Adrenal gland (tissue), 12 donors: ENCODE measurements around the gene FAM78A. TPM values are rescaled to one million over a fixed set of nuclear protein-coding genes. Genes with fewer than 3 reads are reported as not detected.

ENCODE experiments used
- DNase-seq, 7 donors: peaks; one replicate each; pipeline ENCODE4 v3.0.0-alpha.2; 2019 to 2020
- H3K27ac ChIP-seq, 5 donors: fragments of 200-600 bp; sonication (generic) in 4 of 5; 1 replicate in 3 of 5; 2 replicates in 2 of 5; pipeline versions ENCODE4 v1.5.1 to v1.8.0; 2016 to 2020; ENCODE audit warnings: mild to moderate bottlenecking in 1 of 5
- H3K27me3 ChIP-seq: fragments of 200-600 bp; 2 replicates; pipeline ENCODE4 v1.8.0; 2021
- H3K36me3 ChIP-seq, 2 donors: fragments of 200-600 bp; replicated peaks in 1 of 2; 1 replicate in 1 of 2; 2 replicates in 1 of 2; pipeline versions ENCODE4 v1.5.1 to v1.8.0; 2018 to 2022
- H3K4me1 ChIP-seq, 2 donors: fragments of 200-600 bp; replicated peaks in 1 of 2; 1 replicate in 1 of 2; 2 replicates in 1 of 2; pipeline versions ENCODE4 v1.5.1 to v1.8.0; 2018 to 2021
- H3K4me3 ChIP-seq, 4 donors: fragments of 200-600 bp; sonication (generic) in 3 of 4; one replicate each; pipeline ENCODE4 v1.5.1; 2016 to 2018
- H3K9me3 ChIP-seq, 3 donors: fragments of 200-600 bp; sonication (generic) in 1 of 3; replicated peaks in 1 of 3; 1 replicate in 2 of 3; 2 replicates in 1 of 3; pipeline versions ENCODE4 v1.5.1 to v1.8.0; 2016 to 2021
- CTCF ChIP-seq, 6 experiments: fragments of 450-650 bp in 4 of 6; fragments of 200-600 bp in 2 of 6; sonication (generic) in 1 of 6; IDR thresholded peaks; 1 replicate in 5 of 6; 2 replicates in 1 of 6; pipeline versions ENCODE4 v1.5.1 to v1.8.0; 2016 to 2021; ENCODE audit warnings: antibody characterized with exemption in 6 of 6, mild to moderate bottlenecking in 2 of 6, moderate library complexity in 1 of 6
- POLR2A ChIP-seq, 2 donors: fragments of 450-650 bp; IDR thresholded peaks; one replicate each; pipeline ENCODE4 v1.6.1; 2017; ENCODE audit warnings: antibody characterized with exemption in 2 of 2, mild to moderate bottlenecking in 2 of 2, moderate library complexity in 1 of 2
- WGBS, 4 donors: extraction: QIAGEN DNeasy Blood & Tissue Kit in 2 of 4; methylation state at CpG; one replicate each; pipeline versions ENCODE4 v1.1.5 to v1.1.7; 2013 to 2017; 5-methylcytosine and 5-hydroxymethylcytosine counted together
- intact Hi-C, 2 donors: fragments of 100-400 bp; cut with DNase I; formaldehyde crosslinking; loops; one replicate each; pipeline versions ENCODE4 v1.14.1 to v1.15.0; 2022 to 2023
- polyA plus RNA-seq, 3 donors: library from polyadenylated mRNA; stranded (reverse); fragments of 200-250 nt in 2 of 3; fragments of 350-450 nt in 1 of 3; fragmentation: Illumina TruSeq in 1 of 3; extraction: RNeasy Lipid Tissue Mini Kit (QIAGEN cat#74804) in 1 of 3; gene quantifications; one replicate each; pipeline ENCODE4 v1.2.3, GENCODE V29; 2013 to 2014
- total RNA-seq, 9 donors: library from RNA; depleted of rRNA in 4 of 9; stranded (reverse); fragments of >200 nt in 4 of 9; fragments of 120-200 nt in 1 of 9; fragmentation: NEBNext Ultra II Directional in 1 of 9; extraction: Animal tissue kit (Norgen Biotek cat#: 25700) in 1 of 9; gene quantifications; one replicate each; pipeline versions ENCODE4 v1.1.0 to v1.2.4, GENCODE V29; 2013 to 2023
- donor health status: healthy with polysubstance abuse.
- donor health status: Bipolar disorder and iron deficiency.
- donor health status: DM: yes; HTN: yes; CAD: no.
- donor health status: DM: no; HTN: no; CAD: no.
- donor health status: DM: no; HTN: no; CAD: no.
- donor health status: DM: yes; HTN: yes; CAD: no.

Gene FAM78A
- total and polyA plus RNA-seq, 12 donors = 1.1 to 11.7 (median 6.5) TPM

- whole genome bisulfite sequencing, 4 donors = 88 to 99% (median 97%) methylated on average over 6 of the region's 6 CpGs
- Histone ChIP-seq H3K4me1 (peaks cover 0 to 9% of the 10 kb centered on the region in 2 donors), H3K27me3 (no peaks in the 10 kb centered on the region), H3K27ac (no peak overlapping the region), H3K36me3 (peaks cover 0 to 13% of the 10 kb centered on the region in 2 donors), H3K9me3 (no peaks in the 10 kb centered on the region), H3K4me3 (no peak overlapping the region)
- TF ChIP-seq CTCF (IDR thresholded peaks at IDR 0.05) = no peak
- TF ChIP-seq POLR2A (IDR thresholded peaks at IDR 0.05) = no peak
- no peak for DNase-seq
- intact Hi-C loops = no loop called here
Measured at GRCh38 chr9:131222460-131222859, 53.9 kb downstream of the FAM78A start.

GRCh38 chr9:131220485-131220884, 55.8 kb downstream of the FAM78A start:
- Histone ChIP-seq H3K4me1 (no peaks in the 10 kb centered on the region), H3K9me3 (no peaks in the 10 kb centered on the region), H3K27me3 (no peaks in the 10 kb centered on the region), H3K27ac (no peak overlapping the region), H3K4me3 (no peak overlapping the region), H3K36me3 (peaks cover 0 to 13% of the 10 kb centered on the region in 2 donors)
- no peak for TF ChIP-seq POLR2A (IDR thresholded peaks at IDR 0.05)
- TF ChIP-seq CTCF (IDR thresholded peaks at IDR 0.05) = no peak
- intact Hi-C loops = no loop called here
- DNase-seq = no peak
- 71 to 81% (median 76%) methylated on average over 2 of the region's 2 CpGs for WGBS, 4 donors

GRCh38 chr9:131218370-131218769, 57.9 kb downstream of the FAM78A start:
- no peak for DNase-seq
- Histone ChIP-seq H3K4me3 (no peak overlapping the region), H3K4me1 (peaks cover 0 to 6% of the 10 kb centered on the region in 2 donors), H3K36me3 (peaks cover 0 to 13% of the 10 kb centered on the region in 2 donors), H3K9me3 (no peaks in the 10 kb centered on the region), H3K27me3 (no peaks in the 10 kb centered on the region), H3K27ac (no peak overlapping the region)
- intact Hi-C loops = no loop called here
- WGBS, 4 donors = 83 to 90% (median 88%) methylated on average over 5 of the region's 5 CpGs
- TF ChIP-seq CTCF (IDR thresholded peaks at IDR 0.05) = no peak
- no peak for TF ChIP-seq POLR2A (IDR thresholded peaks at IDR 0.05)

- DNase-seq = no peak
- WGBS, 4 donors = 74 to 83% (median 78%) methylated on average over 6 of the region's 6 CpGs
- no peaks in the 10 kb centered on the region for H3K27me3 ChIP-seq
- intact Hi-C loops = no loop called here
- no peak overlapping the region for H3K4me3 ChIP-seq
- no peaks in the 10 kb centered on the region for H3K9me3 ChIP-seq
- peaks cover 0 to 6% of the 10 kb centered on the region in 2 donors for H3K4me1 ChIP-seq
- peaks cover 0 to 10% of the 10 kb centered on the region in 2 donors for H3K36me3 ChIP-seq
- no peak overlapping the region for H3K27ac ChIP-seq
- TF ChIP-seq POLR2A (IDR thresholded peaks at IDR 0.05) (no peak), CTCF (IDR thresholded peaks at IDR 0.05) (no peak)
Measured at GRCh38 chr9:131217331-131218031, 58.8 kb downstream of the FAM78A start.
